HG03457 (cell line): ENCODE measurements around the gene POU3F3.

ENCODE experiments used
- ATAC-seq: cut with Tn5 transposase; IDR thresholded peaks from one replicate; pipeline ENCODE4 v1.9.1; 2021; ENCODE audit warnings: moderate number of reproducible peaks; ENCODE audit not compliant: unreplicated experiment

POU3F3 gene

DNA sequence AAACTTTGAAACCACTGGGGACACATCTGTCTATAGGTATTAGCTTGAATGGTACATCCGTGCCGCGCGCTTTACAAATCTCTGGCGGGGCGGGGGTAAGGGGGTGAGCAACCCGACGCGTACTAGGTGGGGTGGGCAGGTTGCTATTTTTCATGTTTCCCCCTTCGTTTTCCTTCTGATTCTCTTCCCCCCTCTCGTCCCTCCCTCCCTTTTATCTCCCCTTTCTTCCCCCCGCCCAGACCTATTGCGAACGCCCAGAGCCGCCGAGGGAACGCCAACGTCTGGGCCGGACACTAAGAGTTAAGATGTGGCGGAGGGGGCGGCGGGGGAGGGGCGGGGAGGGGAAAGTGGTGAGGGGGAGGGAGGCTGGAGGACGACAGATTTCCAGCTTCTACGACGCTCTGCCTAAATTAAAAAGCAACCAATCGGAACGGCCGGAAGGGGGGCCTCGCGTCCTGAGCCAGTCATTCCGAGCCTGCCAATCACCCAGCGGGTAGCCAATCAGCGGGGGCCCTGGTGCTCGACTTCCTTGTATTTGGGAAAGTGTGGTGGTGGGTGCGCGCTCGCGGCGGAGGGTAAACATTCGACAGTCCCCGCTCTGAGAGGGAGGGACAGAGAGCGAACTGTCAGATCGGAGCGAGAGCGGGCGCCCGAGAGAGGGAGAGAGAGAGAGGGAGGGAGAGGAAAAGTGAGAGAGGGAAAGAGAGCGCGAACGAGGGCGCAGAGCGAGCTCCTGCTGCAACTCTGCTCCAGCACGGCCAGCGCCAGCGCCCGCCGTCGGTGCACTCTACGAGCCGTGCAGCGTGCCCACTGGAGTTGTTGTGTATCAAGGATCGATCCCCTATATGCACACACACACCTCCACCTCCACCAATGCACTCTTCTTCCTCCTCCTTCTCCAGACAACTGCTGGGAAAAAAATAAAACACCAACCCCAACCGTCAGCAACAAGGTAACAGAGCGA, at the start of gene POU3F3:
TSS of gene POU3F3 (plus strand) at position 582 of the 964 bp plus-strand sequence. CDS start 1,396 bp downstream, outside the sequence.
- no peak for ATAC-seq

DNA sequence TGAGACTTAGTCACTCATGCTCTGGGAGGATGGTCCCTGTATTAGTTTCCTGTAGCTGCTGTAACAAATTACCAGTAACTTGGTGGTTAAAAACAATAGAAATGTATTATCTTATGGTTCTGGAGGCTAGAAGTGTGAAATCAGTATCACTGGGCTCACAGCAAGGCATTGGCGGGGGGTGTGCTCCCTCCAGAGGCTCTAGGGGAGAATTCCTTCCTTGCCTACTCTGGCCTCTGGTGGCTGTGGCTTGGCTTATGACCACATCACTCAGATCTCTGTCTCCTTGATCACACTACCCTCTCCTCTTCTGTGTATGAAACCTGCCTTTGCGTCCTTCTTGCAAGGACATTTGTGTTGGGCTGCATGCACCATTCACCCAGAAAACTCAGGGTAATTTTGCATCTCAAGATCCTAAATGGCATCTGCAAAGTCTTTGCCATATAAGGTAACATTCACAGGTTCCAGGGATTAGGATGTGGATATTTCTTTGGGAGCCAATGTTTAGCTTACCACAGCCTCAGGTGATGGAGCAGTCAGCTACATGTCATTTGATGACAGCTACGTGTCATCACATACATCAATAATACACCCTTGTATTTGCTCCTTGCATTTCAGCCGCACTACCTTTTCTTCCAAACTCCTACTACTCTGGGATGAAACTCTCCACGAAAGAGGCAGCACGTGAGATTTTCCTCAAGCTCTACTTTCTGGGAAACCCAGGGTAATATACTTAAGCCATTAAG, 49.6 kb upstream of the POU3F3 start:
- ATAC-seq = no peak

DNA sequence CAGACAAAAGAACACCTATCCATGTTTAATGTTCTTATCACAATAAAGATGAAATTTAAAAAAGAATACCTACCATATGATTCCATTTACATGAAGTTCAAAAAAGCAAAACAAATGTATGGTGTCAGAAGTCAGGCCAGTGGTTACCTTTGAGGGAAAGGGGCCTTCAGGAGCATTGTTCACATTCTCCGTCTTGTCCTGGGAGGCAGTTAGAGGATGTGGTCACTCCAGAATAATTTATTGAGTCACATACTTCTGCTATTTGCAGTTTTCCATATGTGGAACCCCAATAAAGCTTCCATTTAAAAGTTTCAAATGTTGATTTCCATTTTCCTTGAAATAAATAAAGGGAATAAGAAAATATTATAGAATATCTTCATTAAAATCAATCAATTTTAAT, 41.6 kb upstream of the POU3F3 start:
- ATAC-seq = no peak

DNA sequence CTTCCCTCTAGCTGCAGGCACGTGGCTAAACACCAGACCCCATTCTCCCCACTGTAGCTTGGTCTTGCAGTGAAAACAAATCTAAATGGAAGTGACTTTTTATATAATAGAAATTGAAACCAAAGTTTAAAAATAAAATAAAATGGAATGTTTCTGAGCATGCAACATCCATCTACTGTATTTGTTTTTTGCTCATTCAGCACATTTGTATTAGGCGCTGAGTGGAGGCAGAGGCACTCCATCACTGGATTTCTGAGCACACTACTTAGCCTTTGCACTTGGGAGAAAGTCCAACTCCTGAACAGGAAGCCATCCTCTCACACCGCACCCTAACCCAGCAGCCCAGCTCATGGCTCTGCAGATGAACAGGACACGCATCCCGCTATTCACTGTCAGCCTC, 37.8 kb upstream of the POU3F3 start:
- ATAC-seq = no peak

DNA sequence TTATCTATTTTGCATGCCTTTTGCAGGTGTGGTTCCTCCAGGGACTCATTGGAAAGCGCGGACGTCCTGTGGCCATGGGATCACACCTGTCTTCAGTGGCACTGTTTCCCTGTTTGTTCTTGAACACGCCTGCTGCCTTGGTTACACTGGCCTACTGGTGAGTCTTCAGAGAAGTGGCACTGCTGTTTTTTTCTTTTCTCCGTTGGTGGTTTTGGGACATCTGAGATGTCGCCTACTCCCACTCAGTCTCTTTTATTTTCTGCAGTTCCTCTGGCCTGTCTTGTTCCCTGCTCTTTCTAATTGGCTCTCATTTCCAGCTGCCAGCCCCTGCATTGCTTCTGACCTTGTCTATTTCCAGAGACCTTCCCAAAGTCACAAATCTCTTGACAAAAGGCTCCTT, 35.7 kb upstream of the POU3F3 start:
- ATAC-seq = no peak

GRCh38 chr2:104820126-104820525, 33.8 kb upstream of the POU3F3 start:
- ATAC-seq = no peak

GRCh38 chr2:104825124-104825865, 28.6 kb upstream of the POU3F3 start:
- no peak for ATAC-seq

DNA sequence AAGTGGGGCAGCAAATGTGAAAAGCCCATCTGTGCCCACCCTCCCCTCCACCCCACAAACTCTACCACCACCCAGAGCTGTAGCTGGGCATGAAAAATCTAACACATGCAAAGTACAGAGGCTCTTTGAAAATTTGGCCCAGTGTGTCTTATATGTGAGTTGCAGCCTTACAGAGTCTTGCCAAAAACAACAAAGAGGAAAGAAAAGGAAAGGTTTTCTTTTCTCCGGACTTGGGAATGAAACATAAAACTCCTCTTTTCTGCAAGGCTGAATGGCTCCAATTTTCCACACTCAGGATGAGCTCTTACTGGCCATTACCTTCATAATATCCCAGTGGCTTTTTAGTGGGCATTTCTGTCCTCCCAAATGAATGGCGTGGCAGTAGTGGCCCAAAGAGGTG, 27.9 kb upstream of the POU3F3 start:
- no peak for ATAC-seq

GRCh38 chr2:104831742-104832141, 22.2 kb upstream of the POU3F3 start:
- no peak for ATAC-seq

DNA sequence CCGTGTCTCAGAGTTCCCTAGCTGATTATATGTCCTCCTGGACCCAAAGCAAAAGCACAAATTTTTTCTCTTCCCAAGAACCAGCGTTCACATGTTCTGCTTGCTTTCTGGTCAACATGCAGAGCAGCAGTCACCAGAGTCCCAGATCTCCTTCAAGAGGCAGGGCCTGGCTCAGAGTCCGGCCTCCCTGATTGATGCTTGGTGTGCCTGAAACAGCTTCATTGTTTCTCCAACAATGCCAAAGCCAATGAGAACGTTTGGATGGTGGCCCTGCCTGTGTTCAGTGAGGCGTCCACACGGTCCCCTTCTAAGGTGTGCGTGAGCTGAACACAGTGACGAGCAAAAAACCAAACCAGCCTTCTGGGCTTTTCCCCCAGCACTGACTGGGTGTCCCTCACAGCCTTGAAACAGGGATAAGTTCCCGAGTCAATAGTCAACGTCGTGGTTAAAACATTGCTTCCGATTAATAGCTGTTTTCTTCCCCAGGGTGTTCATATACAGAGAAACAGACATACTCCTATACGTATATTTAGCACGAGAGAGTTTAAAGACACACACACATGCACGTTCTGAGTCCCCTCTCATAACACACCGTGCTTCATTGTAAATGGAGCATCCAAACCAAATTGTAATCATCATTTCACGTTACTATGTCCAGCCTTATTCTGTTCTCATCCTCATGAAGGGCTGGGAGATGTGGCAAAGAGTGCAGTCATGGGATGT, 19.3 kb upstream of the POU3F3 start:
- no peak for ATAC-seq

- ATAC-seq = no peak
Measured at GRCh38 chr2:104836265-104836664, 17.6 kb upstream of the POU3F3 start.

GRCh38 chr2:104836841-104837240, 17.1 kb upstream of the POU3F3 start:
- no peak for ATAC-seq

- ATAC-seq = no peak
Measured at GRCh38 chr2:104840156-104840555, 13.8 kb upstream of the POU3F3 start.

DNA sequence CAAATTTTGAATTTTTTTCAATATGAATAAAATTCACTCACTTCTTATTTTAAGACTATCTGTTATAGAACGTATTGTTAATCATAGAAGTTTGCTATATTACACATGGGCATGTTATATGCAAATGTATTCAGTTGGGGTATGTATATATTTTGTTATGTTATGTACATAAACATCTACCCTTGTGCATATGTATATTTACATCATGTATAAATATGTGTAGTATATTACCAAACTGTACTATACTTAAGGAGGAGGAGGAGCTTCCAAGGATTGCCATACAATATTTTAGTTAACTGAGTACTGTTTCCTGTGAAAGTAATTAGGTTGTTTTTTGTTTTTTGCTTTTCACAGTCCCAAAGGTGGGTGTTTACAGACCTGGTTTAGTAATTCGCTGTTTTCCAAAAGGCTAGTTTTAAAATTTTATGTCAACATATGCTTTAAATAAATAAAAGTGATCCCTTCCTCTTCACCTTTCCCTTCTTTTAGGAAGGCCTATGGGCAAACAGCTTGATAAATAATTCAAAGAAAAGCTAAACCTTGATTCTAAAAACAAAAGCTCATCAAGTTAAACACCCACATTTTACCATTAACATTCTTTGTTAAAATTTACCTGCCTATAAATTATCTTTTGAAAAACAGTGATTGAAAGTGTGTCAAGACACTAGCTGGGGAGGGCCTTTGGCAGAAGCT, 12.9 kb upstream of the POU3F3 start:
- ATAC-seq = no peak

GRCh38 chr2:104841744-104842143, 12.2 kb upstream of the POU3F3 start:
- no peak for ATAC-seq

DNA sequence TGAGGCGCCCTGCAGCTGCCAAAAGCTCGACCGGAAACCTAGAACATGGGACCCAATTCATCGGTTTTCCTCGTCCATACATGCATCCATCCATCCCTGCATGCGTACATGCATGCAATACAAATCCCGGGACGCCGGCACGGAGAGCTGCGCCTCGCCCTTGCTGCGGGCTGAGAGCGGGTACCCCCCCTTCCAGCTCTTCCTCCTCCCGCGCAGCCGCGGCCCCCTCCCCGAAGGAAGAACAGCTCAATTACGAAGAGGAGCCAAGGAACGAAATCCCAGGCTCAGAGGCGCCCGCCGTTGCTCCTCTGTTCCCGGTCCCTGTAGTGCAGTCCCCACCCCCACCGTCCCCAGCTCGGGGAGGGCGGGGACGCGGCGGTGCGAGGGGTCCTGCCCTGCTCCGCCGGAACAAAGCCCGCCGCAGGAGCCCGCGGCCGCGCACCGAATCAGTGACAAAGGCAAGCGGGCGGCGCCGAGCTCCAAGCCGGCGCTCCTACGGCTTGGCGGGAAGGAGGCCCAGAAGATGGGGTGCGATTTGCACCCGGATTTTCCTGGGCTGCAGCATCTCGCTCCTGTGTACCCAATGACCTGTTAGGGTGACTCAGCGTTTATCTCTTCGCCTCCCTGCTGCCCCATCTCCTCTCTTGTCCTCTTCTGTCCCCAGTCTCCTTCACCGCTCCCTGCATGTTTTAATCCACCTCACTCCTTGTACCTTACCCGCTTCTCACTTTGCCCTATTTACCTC, 8.9 kb upstream of the POU3F3 start:
- no peak for ATAC-seq

GRCh38 chr2:104845552-104845931, 8.4 kb upstream of the POU3F3 start:
- ATAC-seq = no peak

DNA sequence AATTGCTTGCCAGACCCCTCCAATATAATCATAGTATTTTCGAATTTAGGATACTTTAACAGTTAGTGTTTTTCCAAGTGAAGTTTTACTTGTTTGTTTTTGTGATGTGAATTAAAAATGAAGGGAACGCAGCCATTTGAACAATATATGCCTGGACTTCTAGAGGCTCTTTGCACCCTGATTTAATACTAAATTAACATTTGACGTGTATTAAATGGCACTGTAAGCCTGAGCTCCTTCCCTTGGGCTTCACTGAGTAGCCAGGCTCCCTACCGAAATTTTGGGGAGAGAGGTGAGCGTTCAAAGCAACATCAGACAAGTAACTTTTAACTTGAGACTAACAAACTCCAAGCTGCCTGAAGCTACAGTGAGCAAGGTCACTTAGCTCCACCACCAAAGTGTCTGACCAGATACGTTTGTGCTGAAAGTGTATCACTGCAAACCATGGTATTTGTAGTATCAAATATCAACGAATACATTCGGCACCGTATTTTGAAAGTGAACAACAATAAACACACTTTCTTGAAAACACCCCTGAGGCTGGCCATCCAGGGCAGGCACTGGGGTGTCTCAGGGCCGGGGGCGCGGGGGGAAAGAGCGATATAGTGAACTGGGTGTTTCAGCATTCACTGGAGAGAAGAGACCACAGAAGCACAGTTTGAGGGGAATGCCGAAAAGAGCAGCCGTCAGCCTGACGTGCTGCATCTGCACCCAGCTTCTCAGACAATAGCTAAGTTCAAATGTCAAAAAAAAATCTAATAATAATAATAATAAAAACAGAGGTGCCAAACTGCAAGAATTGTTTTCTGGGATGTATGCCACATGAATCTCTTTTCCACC, 7.7 kb upstream of the POU3F3 start:
- no peak for ATAC-seq
